GM19035 (cell line): ENCODE results near the gene BUD31.
A peak's percentile ranks its signal among the peaks of the same experiment; 100 is the strongest.
"Not testable (repeated sequence)": the region's sequence is repeated elsewhere in the genome, so short reads cannot be mapped to it uniquely, and the experiment has no call there.

Source experiments
- ATAC-seq: cut with Tn5 transposase; IDR thresholded peaks from one replicate; pipeline ENCODE4 v1.9.1; 2021; ENCODE audit not compliant: unreplicated experiment

The BUD31 gene

GRCh38 chr7:99408379-99409191 lies at the start of gene BUD31, which contains the start of gene PDAP1:
BUD31 (plus strand) TSS chr7:99408969; CDS start chr7:99411093, 2,124 bp downstream.
PDAP1 (minus strand) TSS chr7:99408597; CDS start chr7:99408548, 49 bp downstream.
- ATAC-seq = peak; percentile 79

- no peak for ATAC-seq
Measured at GRCh38 chr7:99359465-99360154, 49.2 kb upstream of the BUD31 start.

DNA sequence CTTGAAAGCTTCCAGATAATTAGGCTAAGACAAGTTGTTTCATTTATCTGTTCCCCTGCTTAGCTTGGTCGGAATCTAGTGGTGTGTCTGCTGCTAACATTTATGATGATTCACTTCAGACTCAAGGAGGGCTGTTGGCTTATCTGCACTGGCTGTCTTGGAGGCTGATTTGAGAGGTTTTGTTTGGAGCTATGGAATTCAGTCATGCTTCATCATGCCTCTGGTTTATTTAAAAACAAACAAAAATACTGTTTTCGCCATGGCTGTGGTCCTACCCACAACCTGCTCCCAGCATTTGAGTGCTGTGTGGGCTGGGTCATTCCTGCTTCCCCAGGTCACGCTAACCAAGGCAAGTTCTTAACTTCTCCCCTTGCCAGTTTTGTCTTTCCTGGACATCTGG lies 46.0 kb upstream of the BUD31 start:
- ATAC-seq = no peak

DNA sequence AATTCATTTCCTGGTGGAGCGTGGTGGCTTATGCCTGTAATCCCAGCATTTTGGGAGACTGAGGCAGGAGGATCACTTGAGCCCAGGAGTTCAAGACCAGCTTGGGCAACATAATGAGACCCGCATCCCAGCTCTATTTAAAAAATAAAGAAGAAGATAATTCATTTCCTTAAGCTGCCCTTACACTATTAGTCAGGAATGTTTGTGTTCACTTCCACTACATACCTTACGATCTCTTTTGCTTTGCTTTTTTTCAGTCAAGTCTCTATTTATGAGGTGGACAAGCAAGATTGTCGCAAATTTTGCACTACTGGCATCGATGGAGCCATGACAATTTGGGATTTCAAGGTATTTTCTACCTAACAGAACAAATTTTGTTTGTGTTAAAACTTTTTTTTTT lies 45.5 kb upstream of the BUD31 start:
- ATAC-seq = no peak

- ATAC-seq = no peak
Measured at GRCh38 chr7:99365318-99366141, 43.2 kb upstream of the BUD31 start.

GRCh38 chr7:99366646-99367045 lies 42.1 kb upstream of the BUD31 start:
- no peak for ATAC-seq

DNA sequence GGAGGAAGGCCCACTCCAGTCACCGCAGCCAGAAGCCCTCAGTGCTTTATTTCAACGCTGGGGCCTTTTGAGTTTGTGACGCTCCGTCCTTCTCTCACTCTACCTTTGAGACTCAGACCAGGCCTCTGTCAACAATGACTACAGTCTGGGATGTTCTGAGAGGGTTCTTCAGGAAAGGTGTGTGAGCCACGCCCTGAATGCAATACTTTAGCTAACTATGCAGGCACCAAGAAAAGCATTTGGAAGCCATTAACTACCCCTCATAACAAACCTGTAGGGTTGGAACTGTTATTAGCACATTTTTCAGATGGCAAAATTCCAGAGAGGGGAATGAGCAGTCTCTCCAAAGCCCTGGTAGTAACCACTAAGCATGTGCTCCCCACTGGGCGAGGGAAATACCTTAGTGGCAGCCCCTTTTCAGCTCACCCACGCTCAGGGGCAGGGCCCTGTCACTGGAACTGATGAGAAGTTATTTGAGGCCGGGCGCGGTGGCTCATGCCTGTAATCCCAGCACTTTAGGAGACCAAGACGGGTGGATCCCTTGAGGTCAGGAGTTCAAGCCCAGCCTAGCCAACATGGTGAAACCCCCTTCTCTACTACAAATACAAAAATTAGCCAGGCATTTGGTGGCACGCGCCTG lies 39.9 kb upstream of the BUD31 start:
- no peak for ATAC-seq

GRCh38 chr7:99369767-99370391 lies 38.9 kb upstream of the BUD31 start:
- no peak for ATAC-seq

GRCh38 chr7:99371376-99371920 lies 37.3 kb upstream of the BUD31 start:
- ATAC-seq = no peak

GRCh38 chr7:99372275-99373090 lies 36.3 kb upstream of the BUD31 start:
- ATAC-seq = no peak

GRCh38 chr7:99373091-99374066 lies 35.4 kb upstream of the BUD31 start:
- ATAC-seq = no peak

GRCh38 chr7:99374111-99375064 lies 34.4 kb upstream of the BUD31 start, which contains the start of gene ARPC1B:
ARPC1B (plus strand) TSS chr7:99374730; CDS start chr7:99385715, 10,985 bp downstream.
- ATAC-seq = peak; percentile 58

DNA sequence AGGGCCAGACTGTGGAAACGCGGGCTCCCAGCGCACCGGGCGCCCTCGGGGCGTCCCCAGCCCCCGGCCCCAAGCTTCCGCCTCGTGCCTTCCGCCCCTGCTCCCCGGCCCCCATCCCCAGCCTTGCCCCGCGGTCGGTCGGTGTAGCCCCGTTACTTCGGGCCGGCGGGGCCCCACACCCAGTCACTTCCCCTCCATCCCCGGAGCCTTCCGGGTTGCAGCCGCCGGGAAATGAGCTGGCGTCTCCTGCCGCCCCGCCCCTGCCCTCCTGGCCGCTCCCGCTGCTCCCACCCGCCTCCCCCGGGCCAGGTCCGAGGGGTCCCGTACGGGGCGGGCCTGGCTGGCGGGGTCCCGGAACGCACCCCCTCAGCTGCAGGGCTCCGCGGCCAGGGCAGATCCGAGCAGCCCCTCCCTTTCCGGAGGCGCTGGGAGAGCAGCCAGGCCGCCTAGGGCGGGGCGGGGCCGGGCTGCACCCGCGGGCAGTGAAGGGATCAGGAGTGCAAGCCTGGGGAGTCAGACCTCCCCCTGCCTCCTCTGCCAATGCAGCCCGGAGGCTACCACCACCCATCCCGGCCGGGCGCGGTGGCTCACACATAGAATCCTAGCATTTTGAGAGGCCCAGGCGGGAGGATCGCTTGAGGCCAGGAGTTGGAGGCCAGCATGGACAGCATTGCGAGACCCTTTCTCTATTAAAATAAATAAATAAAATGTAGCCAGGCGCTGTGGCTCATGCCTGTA lies 33.5 kb upstream of the BUD31 start:
- ATAC-seq = peak; percentile 46

- no peak for ATAC-seq
Measured at GRCh38 chr7:99379043-99379577, 29.7 kb upstream of the BUD31 start.

DNA sequence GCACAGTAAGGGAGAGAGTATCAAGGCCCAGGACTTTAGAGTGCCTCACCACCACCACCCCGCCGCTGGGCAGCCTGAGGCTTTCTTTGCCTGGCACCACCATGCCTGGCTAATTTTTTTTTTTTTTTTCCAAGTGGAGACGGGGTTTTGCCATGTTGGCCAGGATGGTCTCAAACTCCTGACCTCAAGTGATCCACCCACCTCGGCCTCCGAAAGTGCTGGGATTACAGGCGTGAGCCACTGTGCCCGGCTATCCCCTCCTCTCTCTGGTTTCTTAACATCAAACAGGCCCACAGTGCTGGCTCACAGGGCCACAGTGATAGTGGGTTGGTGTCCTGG lies 29.1 kb upstream of the BUD31 start:
- ATAC-seq = not testable (repeated sequence)
